ENCODE data around the gene XYLT1. TPM values are rescaled to one million over a fixed set of nuclear protein-coding genes. Genes with fewer than 3 reads are reported as not detected.

The XYLT1 gene
- polyA plus RNA-seq, 3 donors from 2014 or later: 0.79 to 6.2 (median 3.3) TPM

GRCh38 chr16:17228708-17229055, 242.1 kb downstream of the XYLT1 start:
- Mint-ChIP-seq H3K27ac (no peak overlapping the region), H3K4me1 (peaks cover 39 to 42% of the 10 kb centered on the region in 2 donors), H3K36me3 (peaks cover 4 to 22% (median 18%) of the 10 kb centered on the region in 3 donors), H3K9me3 (no peaks in the 10 kb centered on the region), H3K27me3 (ENCODE audit: low read depth in 3 of 3) (peaks cover 11 to 16% (median 12%) of the 10 kb centered on the region in 3 donors), H3K4me3 (no peak overlapping the region)
- no peak for DNase-seq

DNA sequence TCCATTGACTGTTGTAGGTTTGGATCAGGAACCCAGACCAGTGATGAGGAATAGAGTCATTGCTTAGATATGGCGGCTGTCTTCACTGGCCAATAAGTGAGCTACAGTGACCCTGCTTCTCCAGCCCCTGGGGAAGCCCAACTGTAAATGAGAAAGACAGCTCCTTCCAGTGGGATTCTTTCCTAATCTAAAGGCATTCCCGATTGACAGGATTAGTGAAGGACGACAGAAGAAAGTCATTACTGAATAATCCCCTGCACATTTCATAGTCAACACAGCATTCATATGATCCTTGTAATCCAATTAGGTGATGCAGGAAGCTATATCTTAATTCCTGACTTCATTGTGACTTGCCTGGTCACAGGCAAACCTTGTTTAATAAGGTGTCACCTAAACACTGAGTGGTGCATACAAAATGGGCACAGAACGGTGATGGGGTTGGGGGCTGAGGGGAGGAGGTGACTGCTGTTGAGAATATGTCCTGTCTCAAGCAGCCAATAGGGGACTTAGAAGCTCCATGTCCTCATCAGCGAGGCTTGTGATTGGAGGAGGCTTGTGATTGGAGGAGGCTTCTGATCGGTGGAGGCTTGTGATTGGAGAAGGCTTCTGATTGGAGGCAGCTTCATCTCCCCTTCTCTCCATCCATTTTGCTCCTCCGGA, 242.6 kb downstream of the XYLT1 start:
- Mint-ChIP-seq H3K27ac (peak overlapping the region in 1 of 6 donors; percentile 51), H3K9me3 (peaks cover 0 to 4% (median 0%) of the 10 kb centered on the region in 6 donors), H3K4me1 (peaks cover 43 to 44% of the 10 kb centered on the region in 2 donors), H3K36me3 (peaks cover 4 to 27% (median 18%) of the 10 kb centered on the region in 3 donors), H3K27me3 (ENCODE audit: low read depth in 3 of 3) (peaks cover 11 to 16% (median 16%) of the 10 kb centered on the region in 3 donors), H3K4me3 (no peak overlapping the region)
- DNase-seq: no peak

DNA sequence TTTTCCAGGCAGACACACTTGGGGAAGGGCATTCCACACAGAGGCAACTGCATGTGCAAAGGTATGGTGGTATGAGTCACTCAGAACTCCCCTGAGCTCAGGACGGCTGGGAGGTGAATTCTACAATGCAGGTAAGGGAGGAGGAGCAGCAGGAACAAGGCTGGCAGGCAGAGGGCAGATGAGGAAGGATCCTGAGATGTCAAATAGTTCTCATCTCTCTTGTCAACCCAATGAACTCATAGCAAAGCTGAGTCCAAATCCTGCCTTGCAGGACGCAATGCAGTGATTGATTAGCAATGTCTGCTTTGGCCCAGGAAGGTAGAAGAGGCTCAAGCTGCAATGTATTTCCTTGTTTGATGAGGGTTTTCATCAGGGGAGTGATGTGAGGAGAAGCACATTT, 243.5 kb downstream of the XYLT1 start:
- Mint-ChIP-seq H3K27ac (peak overlapping the region in 2 of 6 donors; percentile 18 to 65), H3K4me1 (peaks cover 39% of the 10 kb centered on the region in 2 donors), H3K4me3 (no peak overlapping the region), H3K27me3 (ENCODE audit: low read depth in 3 of 3) (peaks cover 8 to 16% (median 13%) of the 10 kb centered on the region in 3 donors), H3K36me3 (peaks cover 4 to 27% (median 18%) of the 10 kb centered on the region in 3 donors), H3K9me3 (peaks cover 0 to 4% (median 0%) of the 10 kb centered on the region in 6 donors)
- no peak for DNase-seq

- H3K27me3 Mint-ChIP-seq (ENCODE audit: low read depth in 3 of 3): peaks cover 8 to 18% (median 12%) of the 10 kb centered on the region in 3 donors
- peak overlapping the region; percentile 82 to 94 (median 90) for H3K27ac Mint-ChIP-seq
- peaks cover 0 to 4% (median 0%) of the 10 kb centered on the region in 6 donors for H3K9me3 Mint-ChIP-seq
- peaks cover 40 to 47% of the 10 kb centered on the region in 2 donors for H3K4me1 Mint-ChIP-seq
- peaks cover 3 to 30% (median 25%) of the 10 kb centered on the region in 3 donors for H3K36me3 Mint-ChIP-seq
- no peak for DNase-seq
- peak overlapping the region in 2 of 5 donors; percentile 70 to 74 for H3K4me3 Mint-ChIP-seq
These were observed 245.2 kb downstream of the XYLT1 start for GRCh38 chr16:17225541-17225940.

- Mint-ChIP-seq H3K27ac (peak overlapping the region; percentile 82 to 94 (median 90)), H3K27me3 (ENCODE audit: low read depth in 3 of 3) (peaks cover 8 to 18% (median 12%) of the 10 kb centered on the region in 3 donors), H3K36me3 (peaks cover 0 to 25% (median 25%) of the 10 kb centered on the region in 3 donors), H3K4me3 (peak overlapping the region; percentile 46 to 74 (median 55)), H3K4me1 (peaks cover 40 to 47% of the 10 kb centered on the region in 2 donors), H3K9me3 (peaks cover 0 to 4% (median 0%) of the 10 kb centered on the region in 6 donors)
- peak; percentile 86 to 89 (median 87) for DNase-seq
These were observed 245.9 kb downstream of the XYLT1 start for GRCh38 chr16:17224879-17225281.

- Mint-ChIP-seq H3K36me3 (peaks cover 0 to 25% (median 25%) of the 10 kb centered on the region in 3 donors), H3K4me1 (peaks cover 40 to 47% of the 10 kb centered on the region in 2 donors), H3K27ac (peak overlapping the region; percentile 82 to 94 (median 90)), H3K27me3 (ENCODE audit: low read depth in 3 of 3) (peaks cover 8 to 18% (median 12%) of the 10 kb centered on the region in 3 donors), H3K9me3 (peaks cover 0 to 4% (median 0%) of the 10 kb centered on the region in 6 donors), H3K4me3 (peak overlapping the region; percentile 46 to 74 (median 55))
- no peak for DNase-seq
These were observed 246.4 kb downstream of the XYLT1 start for GRCh38 chr16:17224350-17224749.

GRCh38 chr16:17223576-17223975, 247.2 kb downstream of the XYLT1 start:
- peaks cover 40 to 47% of the 10 kb centered on the region in 2 donors for H3K4me1 Mint-ChIP-seq
- DNase-seq: no peak
- H3K4me3 Mint-ChIP-seq: peak overlapping the region in 2 of 5 donors; percentile 57 to 70
- peaks cover 0 to 25% (median 24%) of the 10 kb centered on the region in 3 donors for H3K36me3 Mint-ChIP-seq
- H3K27ac Mint-ChIP-seq: peak overlapping the region in 3 of 6 donors; percentile 36 to 94 (median 67)
- H3K9me3 Mint-ChIP-seq: peaks cover 0 to 4% (median 0%) of the 10 kb centered on the region in 6 donors
- H3K27me3 Mint-ChIP-seq (ENCODE audit: low read depth in 3 of 3): peaks cover 8 to 20% (median 12%) of the 10 kb centered on the region in 3 donors

DNA sequence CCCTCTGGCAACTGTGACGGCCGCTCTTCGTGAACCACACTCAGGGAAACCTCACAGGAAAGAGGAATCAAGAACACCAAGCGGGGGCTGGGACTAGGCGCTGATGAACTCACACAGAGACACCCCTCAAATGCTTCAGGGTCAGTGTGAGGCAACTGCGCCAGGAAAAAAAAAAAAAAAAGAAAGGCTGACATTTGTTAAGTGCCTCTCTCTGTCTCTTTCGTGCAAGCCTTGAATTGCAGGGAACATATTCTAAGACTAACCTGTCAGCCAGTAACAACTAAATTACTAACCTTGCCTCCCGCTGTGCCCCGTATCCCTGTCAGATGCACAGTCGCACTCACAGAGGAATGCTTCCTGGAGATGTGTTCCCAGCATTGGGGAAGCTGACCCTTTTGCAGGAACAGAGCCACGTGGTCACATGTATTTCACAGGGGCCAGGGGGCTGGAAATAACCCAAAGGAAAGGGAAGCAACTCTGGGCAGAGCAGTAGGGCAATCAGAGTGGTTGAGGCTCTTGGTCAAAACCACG, 247.8 kb downstream of the XYLT1 start:
- H3K9me3 Mint-ChIP-seq: peaks cover 0 to 4% (median 0%) of the 10 kb centered on the region in 6 donors
- peaks cover 8 to 18% (median 12%) of the 10 kb centered on the region in 3 donors for H3K27me3 Mint-ChIP-seq (ENCODE audit: low read depth in 3 of 3)
- H3K4me1 Mint-ChIP-seq: peaks cover 40 to 47% of the 10 kb centered on the region in 2 donors
- no peak overlapping the region for H3K27ac Mint-ChIP-seq
- no peak for DNase-seq
- H3K4me3 Mint-ChIP-seq: no peak overlapping the region
- H3K36me3 Mint-ChIP-seq: peaks cover 0 to 25% (median 20%) of the 10 kb centered on the region in 3 donors

DNA sequence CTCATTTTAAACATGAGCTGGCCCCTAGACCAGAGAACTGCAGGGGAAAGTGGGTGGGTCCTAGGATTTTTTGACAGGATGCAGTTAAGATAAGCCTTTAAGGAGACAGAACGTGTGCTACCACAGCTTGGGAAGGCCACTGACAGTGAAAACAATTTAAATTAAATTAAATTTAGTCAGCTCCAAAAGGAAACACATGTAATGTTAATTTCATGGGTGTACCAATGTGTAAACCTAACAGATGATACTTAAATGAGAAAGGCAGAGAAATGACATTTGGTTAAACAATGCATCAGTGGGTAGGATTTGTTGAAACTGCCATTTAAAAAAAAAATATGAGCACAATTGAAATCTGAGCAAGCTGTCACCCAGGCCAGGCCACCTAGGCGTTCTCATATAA, 250.8 kb downstream of the XYLT1 start:
- no peak for DNase-seq
- H3K4me3 Mint-ChIP-seq: no peak overlapping the region
- peaks cover 30 to 33% of the 10 kb centered on the region in 2 donors for H3K4me1 Mint-ChIP-seq
- H3K36me3 Mint-ChIP-seq: peaks cover 0 to 19% (median 17%) of the 10 kb centered on the region in 3 donors
- H3K9me3 Mint-ChIP-seq: peaks cover 0 to 4% (median 0%) of the 10 kb centered on the region in 6 donors
- H3K27me3 Mint-ChIP-seq (ENCODE audit: low read depth in 3 of 3): peaks cover 5 to 13% (median 7%) of the 10 kb centered on the region in 3 donors
- H3K27ac Mint-ChIP-seq: no peak overlapping the region

GRCh38 chr16:17215936-17216335, 254.8 kb downstream of the XYLT1 start:
- peak overlapping the region in 2 of 6 donors; percentile 3 to 7 for H3K27ac Mint-ChIP-seq
- H3K9me3 Mint-ChIP-seq: no peaks in the 10 kb centered on the region

GRCh38 chr16:17215306-17215705, 255.5 kb downstream of the XYLT1 start:
- H3K4me3 Mint-ChIP-seq: no peak overlapping the region
- H3K4me1 Mint-ChIP-seq: peaks cover 12 to 17% of the 10 kb centered on the region in 2 donors
- peaks cover 7 to 25% (median 11%) of the 10 kb centered on the region in 3 donors for H3K36me3 Mint-ChIP-seq
- peaks cover 0 to 2% (median 2%) of the 10 kb centered on the region in 3 donors for H3K27me3 Mint-ChIP-seq (ENCODE audit: low read depth in 3 of 3)
- no peak for DNase-seq
- peak overlapping the region in 2 of 6 donors; percentile 7 to 8 for H3K27ac Mint-ChIP-seq
- no peaks in the 10 kb centered on the region for H3K9me3 Mint-ChIP-seq

More at GRCh38 chr16:17215936-17216335, 254.8 kb downstream of the XYLT1 start:
- DNase-seq: no peak
- Mint-ChIP-seq H3K27me3 (ENCODE audit: low read depth in 3 of 3) (peaks cover 0 to 3% (median 2%) of the 10 kb centered on the region in 3 donors), H3K4me1 (peaks cover 15 to 17% of the 10 kb centered on the region in 2 donors), H3K4me3 (no peak overlapping the region), H3K36me3 (peaks cover 7 to 29% (median 15%) of the 10 kb centered on the region in 3 donors)

DNA sequence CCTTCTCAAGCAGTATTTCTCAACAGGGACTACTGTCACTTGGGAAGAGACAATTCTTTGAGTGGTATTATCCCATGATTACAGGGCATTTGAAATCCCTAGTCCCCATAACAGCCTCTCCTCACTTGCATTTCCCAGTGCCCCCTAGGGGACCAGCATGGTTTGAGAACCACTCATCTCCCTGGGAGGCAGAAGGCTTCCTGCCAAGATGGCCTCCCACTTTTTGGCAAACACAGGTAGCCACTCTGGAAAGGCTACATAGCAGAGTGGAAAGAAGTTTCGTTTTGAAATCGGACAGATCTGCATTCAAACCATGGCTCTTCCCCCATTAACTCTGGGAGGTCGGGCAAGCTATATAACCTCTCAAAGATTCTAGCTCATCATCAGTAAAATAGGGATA, 256.8 kb downstream of the XYLT1 start:
- Mint-ChIP-seq H3K36me3 (peaks cover 7 to 25% (median 11%) of the 10 kb centered on the region in 3 donors), H3K27ac (no peak overlapping the region), H3K27me3 (ENCODE audit: low read depth in 3 of 3) (peaks cover 0 to 2% (median 0%) of the 10 kb centered on the region in 3 donors), H3K4me3 (no peak overlapping the region), H3K9me3 (no peaks in the 10 kb centered on the region), H3K4me1 (peaks cover 16 to 19% of the 10 kb centered on the region in 2 donors)
- no peak for DNase-seq

DNA sequence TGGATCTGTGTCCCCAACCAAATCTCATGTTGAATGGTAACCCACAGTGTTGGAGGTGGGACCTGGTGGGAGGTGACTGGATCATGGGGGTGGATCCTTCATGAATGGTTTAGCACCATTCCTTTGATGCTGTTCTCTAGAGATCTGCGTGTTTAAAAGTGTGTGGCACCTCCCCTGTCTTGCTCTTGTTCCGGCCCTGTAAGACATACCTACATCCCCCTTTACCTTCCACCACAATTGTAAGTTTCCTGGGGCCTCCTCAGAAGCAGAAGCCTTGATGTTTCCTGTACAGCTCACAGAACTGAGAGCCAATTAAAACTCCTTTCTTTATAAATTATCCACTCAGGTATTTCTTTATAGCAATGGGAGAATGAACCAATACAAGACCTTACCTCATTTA, 257.7 kb downstream of the XYLT1 start:
- no peak for DNase-seq
- peaks cover 18 to 19% of the 10 kb centered on the region in 2 donors for H3K4me1 Mint-ChIP-seq
- H3K27me3 Mint-ChIP-seq (ENCODE audit: low read depth in 3 of 3): peaks cover 0 to 2% (median 0%) of the 10 kb centered on the region in 3 donors
- no peak overlapping the region for H3K27ac Mint-ChIP-seq
- H3K36me3 Mint-ChIP-seq: peaks cover 7 to 25% (median 11%) of the 10 kb centered on the region in 3 donors
- no peak overlapping the region for H3K4me3 Mint-ChIP-seq
- H3K9me3 Mint-ChIP-seq: no peaks in the 10 kb centered on the region

- peaks cover 18 to 19% of the 10 kb centered on the region in 2 donors for H3K4me1 Mint-ChIP-seq
- no peaks in the 10 kb centered on the region for H3K9me3 Mint-ChIP-seq
- no peak overlapping the region for H3K4me3 Mint-ChIP-seq
- peaks cover 7 to 23% (median 11%) of the 10 kb centered on the region in 3 donors for H3K36me3 Mint-ChIP-seq
- no peak for DNase-seq
- peaks cover 0 to 2% (median 0%) of the 10 kb centered on the region in 3 donors for H3K27me3 Mint-ChIP-seq (ENCODE audit: low read depth in 3 of 3)
- H3K27ac Mint-ChIP-seq: peak overlapping the region in 1 of 6 donors; percentile 79
These were observed 258.2 kb downstream of the XYLT1 start for GRCh38 chr16:17212606-17213005.
